ENCODE results near the gene KEAP1.

KEAP1 gene

DNA sequence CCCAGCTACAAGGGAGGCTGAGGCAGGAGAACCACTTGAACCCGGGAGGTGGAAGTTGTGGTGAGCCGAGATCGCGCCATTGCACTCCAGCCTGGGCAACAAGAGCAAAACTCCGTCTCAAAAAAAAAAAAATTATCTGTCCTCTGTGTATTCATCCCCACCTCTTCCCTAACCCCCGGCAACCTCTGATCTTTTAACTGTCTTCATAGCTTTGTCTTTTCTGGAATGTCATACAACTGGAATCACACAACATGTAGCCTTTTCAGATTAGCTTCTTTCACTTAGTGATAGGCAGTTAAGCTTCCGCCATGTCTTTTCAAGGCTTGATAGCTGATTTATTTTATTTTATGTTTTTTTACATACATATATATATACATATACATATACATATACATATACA, 22.5 kb upstream of the KEAP1 start:
- DNase-seq (ENCODE audit: extremely low read depth in 1 of 2, low read depth in 1 of 2), result no peak

DNA sequence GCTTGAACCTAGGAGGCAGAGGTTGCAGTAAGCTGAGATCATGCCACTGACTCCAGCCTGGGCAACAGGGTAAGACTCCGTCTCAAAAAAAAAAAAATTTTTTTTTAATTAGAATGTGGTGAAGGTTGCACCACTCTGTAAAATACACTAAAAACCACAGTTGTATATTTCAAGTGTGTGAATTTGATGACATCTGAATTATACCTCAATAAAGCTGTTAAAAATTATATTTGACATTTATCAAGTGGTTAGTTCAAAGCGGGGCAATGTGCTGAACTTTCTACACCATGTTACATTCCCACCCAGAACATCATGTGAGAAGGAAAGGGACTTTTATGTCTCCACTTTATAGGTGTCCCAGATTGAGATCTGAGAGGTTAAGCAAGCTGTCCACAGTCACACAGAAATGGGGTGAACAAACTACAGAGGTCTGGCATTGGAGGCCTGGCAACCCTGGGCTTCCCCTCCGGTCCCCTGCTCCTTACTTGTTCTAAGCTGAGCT, 20.0 kb upstream of the KEAP1 start:
- no peak for DNase-seq (ENCODE audit: extremely low read depth in 1 of 2, low read depth in 1 of 2)

DNA sequence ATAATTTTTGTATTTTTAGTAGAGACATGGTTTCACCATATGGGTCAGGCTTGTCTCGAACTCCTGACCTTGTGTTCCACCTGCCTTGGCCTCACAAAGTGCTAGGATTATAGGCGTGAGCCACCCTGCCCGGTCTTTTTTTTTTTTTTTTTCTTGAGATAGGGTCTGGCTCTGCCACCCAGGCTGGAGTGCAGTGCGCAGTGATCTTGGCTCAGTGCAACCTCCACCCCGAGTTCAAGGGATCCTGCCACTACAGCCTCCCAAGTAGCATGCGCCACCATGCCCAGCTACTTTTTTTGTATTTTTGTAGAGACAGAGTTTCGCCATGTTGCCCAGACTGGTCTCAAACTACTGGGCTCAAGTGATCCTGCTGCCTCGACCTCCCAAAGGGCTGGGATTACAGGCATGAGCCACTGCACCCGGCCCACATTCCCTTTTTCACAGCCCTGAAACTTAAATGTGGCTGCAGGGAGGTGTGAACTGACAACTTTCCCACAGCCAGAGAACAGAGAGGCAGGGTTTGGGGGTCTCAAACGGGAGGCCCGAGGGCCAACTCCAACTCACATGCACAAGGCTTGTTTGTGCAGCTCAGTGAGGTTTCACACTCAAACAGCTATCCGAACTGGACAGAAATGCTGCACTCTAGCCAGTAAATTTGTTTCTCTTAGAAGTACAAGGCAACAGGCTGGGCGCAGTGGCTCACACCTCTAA, 18.5 kb upstream of the KEAP1 start:
- no peak for DNase-seq (ENCODE audit: extremely low read depth in 1 of 2, low read depth in 1 of 2)

DNA sequence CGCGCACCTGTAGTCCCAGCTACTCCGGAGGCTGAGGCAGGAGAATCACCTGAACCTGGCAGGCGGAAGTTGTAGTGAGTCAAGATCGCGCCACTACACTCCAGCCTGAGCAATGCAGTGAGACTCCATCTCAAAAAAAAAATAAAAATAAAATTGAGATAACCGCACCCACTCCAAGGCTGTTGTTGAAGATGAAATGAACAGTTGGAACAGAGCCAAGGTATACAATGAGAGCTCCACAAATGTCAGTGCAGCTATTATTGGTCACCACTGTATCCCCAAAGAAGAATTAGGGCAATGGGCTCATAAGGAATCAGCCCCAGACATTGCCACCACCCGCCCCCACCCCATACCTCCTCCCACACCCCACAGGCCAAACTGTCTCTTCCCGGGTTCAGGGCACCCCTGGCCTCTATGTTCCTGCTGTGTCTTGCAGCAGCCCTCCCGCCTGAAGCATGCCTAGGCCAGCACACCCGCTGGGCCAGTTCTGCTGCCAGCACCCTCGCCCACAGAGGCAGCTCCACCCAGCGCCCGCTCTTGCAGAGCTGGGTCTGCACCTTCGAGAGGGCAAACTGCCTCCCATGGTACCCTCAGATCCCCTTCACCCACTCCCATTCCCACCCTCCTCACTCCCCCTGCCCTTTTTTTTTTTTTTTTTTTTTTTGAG, 17.6 kb upstream of the KEAP1 start:
- DNase-seq (ENCODE audit: extremely low read depth in 1 of 2, low read depth in 1 of 2), result no peak

DNA sequence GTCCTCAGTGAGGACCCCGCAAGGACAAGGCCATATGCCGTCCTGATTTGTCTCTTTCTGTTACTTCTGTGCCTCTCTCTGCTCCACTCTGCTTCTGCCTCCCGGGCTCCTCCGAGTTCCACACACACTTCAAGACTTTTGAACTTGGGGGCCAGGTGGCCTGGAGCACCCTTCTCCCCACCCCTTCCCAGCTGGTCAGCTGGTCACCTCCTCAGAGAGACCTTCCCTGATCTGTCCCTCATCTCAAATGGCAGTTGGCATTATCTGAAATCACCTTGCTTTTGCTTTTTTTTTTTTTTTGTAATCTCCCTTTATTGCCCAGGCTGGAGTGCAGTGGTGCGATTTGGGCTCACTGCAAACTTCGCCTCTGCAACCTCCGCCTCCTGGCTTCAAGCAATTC, 16.3 kb upstream of the KEAP1 start:
- no peak for DNase-seq (ENCODE audit: extremely low read depth in 1 of 2, low read depth in 1 of 2)

DNA sequence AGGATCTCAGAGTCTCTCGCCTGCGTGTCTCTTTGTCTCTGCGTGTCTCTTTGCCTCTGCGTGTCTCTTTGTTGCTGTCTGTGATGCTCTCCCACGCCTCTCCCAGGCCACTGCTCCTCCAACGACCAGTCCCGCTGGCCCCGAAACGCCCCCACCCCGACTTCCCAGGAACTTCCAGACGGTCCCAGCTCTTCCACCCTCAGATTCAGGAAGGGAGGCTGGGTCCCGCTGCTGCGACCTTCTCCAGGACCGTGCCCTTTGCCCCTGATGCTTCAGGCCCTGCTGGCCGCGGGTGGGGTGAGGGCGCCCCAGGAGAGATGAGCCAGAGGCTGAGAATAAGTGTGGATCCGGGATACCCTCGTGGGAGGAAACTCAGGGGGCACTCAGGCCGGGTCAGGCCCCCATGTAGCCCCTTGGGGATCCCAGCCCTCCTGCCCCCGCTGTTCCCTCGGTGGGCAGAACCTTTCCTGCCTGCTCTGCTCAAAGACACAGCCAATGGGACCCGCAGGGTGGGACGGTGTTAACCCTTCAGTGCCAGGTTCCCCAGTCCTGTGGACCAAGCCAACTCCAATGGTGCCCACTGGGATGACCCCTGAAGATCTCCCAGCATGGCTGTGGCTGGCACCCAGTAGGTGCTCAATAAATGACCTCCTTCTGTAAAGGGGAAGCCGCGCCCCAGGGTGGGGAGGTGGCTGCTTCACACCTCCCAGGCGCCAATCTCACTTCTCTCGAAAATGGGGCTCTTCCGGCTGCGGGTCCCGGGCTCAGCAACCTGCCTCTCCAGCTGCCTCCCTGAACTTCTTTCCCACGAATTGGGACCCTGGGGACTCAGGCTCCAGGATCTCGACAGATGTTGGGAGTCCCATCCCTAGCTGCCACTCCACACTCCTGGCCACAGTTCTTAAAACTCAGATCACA, 15.5 kb upstream of the KEAP1 start:
- DNase-seq (ENCODE audit: extremely low read depth in 1 of 2, low read depth in 1 of 2), result no peak

DNA sequence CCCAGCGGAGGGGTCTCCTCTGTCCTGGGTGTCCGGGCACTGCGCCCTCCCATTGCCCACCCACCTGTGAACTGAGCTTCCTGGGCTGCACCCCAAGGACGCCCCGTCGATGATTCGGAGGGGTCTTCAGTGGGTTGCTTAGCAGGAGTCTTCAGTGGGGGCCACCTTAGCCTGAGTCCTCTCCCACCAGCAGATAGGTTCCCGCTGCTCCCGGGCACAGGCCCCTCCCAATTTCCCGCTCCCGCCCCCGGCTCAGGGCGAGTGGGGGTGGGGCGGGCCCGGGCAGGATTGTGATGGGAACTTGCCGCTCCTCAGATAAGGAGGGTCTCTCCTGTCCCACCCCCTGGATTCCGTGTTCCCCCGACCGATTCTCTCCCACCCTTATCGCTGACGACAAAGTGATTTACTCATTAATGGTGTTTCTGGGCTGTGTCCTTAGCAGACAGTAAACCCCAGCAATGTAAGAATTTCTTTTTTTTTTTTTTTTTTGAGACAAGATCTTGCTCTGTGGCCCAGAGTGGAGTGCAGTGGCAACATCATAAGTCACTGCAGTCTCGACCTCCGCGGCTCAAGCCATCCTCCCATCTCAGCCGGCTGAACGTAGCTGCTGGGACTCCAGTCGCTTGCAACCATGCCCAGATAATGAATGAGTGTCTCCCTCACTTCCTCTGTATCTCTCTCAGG, 14.7 kb upstream of the KEAP1 start:
- DNase-seq (ENCODE audit: extremely low read depth in 1 of 2, low read depth in 1 of 2), result no peak

DNA sequence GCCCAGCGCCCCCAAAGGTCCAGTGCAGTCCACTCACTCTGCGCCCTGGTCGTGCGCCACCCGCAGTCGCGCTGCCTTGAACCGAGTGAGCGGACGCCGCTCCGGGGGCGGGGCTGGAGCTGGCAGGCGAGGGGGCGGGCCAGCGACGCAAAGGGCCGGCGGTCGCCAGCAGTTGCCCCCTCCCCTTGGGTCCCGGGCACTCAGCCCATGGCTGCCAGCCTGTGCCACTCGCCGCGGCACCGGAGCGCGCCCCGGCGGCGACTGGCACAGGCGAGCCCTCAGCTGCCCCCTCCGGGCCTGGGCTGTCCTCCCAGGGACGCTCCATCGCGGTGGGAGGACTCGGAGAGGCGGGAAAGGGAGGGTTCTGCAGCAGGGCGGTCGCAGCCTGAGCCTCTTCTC, 14.2 kb upstream of the KEAP1 start, which contains the start of gene S1PR5:
S1PR5 (minus strand) TSS at position 87 of the 399 bp plus-strand sequence. CDS start 2,436 bp downstream, outside the sequence.
- DNase-seq (ENCODE audit: extremely low read depth in 1 of 2, low read depth in 1 of 2), result no peak

DNA sequence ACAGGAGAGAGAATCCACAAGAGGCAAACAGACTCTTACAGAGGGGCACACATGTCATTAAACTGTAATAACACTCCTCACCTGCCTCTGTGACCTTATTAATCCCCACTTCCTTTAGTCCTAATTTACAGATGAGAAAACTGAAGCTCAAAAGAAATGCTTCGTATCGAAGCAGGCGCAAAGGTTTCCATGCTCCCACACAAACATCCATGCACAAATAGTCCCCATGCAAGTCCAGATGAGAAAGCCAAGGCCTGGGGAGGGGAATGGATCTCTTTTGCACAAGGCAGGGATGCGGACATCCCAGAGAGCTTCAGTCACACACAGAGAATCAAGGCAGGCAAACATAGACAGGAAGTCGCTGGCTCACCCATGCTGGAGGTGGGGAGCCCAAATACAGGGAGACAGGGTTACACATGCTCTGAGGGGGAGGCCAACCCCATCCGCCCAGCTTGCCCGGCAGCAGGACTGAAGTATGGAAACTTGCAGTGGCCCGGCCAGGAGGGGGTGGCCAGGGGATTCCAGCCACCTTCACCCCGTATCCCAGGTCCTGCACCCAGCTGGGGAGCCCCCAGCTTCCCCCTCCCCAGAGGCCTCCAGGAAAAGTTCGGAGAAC, 13.6 kb upstream of the KEAP1 start:
- DNase-seq (ENCODE audit: extremely low read depth in 1 of 2, low read depth in 1 of 2), result no peak

DNA sequence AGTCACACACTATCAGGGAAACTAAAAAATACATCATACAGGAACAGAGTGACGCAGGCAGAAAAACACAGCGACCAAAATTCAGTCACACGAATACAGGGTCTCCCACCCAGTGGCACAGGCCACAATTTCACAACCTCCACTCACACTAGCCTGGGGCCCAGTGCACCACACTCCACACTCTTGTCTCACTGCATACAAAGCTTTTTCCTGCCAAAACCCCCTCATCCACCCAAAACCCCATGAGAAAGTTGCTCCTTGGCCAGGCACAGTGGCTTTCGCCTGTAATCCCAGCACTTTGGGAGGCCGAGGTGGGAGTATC, 12.9 kb upstream of the KEAP1 start:
- no peak for DNase-seq (ENCODE audit: extremely low read depth in 1 of 2, low read depth in 1 of 2)

DNA sequence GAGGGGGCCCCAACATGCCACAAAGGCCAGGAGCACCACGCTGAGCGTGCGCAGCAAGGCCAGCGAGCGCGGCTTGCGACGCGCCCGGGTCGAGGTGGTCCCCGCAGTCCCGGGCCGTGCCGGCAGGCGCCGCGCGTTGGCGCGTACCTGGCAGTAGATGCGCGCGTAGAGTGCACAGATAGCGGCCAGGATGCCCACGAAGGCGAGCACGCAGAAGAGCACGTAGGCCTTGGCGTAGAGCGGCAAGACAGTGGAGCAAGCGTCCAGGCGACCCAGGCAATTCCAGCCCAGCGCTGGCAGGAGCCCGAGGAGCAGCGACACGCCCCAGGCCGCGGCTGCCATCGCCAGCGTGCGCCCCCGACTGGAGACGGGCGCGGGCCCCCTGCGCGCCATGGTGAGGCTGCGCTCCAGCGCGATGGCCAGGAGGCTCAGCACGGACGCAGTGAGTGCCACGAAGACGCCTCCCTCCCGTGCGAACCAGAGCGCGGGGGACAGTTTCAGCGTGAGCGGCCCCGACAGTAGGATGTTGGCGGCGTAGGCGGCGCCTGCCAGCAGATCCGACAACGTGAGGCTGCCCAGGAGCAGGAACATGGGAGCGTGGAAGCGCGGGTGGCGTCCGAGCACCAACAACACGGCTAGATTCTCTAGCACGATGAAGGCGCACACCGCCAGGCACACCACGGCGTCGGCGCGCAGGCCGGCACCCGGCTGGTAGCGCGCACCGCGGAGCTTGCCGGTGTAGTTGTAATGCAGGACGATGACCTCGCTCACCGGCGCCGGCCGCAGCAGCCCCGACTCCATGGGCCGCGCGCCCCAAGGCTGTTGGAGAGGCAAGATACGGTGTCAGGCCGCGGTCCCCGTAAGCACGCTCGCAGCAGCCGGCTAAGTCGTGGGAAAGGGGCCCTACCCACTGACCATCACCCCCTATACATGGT, 11.3 kb upstream of the KEAP1 start:
- DNase-seq (ENCODE audit: extremely low read depth in 1 of 2, low read depth in 1 of 2), result no peak

DNA sequence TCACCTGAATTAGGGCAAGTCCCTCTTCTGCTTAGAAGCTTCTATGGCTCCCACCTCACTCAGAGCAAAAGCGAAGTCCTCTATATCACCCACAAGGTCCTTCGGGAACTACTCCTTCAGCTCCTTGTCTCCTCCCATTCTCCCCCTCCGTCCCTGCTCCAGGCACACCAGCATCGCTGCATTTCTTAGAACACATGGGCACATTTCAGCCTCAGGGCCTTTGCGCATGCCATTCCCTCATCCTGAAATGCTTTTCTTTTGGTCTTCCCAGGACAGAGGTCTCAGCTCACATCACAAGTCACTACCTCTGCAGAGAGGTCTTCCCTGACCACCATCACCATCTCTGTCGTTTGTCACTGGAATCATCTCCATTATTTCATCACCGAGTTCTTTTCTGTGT, 10.1 kb upstream of the KEAP1 start:
- DNase-seq (ENCODE audit: extremely low read depth in 1 of 2, low read depth in 1 of 2), result no peak

DNA sequence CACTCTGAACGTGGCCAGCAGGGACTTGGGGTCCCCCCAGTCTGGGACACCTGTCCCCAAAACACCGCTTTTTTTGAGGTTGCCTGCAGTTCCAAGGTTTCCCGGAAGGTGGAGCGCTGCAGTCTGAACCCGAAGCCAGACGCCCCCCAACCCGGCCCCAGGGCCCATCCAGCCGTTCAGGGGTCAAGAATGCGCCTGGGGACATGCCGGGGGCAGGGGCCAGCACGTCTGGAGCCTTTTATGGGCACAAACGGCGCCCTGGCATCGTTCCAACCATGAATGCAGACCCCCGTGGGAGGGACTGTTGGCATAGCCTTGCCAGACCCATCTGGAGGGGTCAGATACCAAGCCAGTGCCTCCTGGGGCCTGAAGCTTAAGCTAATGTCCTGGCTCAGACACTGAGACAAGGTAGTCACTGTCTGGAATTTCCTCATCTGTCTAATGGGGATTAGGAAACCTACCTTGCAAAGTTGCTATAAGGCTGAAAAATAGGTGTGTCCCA, 7.2 kb upstream of the KEAP1 start:
- no peak for DNase-seq (ENCODE audit: extremely low read depth in 1 of 2, low read depth in 1 of 2)

DNA sequence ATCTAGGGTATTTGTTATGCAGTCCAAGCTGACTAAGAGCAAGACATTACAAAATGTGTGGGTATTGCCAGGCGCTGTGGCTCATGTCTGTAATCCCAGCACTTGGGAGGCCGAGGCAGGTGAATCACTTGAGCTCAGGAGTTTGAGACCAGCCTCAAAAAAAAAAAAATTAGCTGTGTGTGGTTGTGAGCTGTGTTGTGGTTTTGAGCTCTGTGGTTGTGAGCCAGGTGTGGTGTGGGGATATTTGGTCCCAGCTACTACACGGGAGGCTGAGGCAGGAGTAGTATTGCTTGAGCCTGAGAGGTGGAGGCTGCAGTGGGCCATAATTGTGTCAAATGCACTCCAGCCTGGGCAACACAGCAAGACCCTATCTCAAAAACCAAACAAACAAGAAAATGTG, 5.6 kb upstream of the KEAP1 start:
- DNase-seq (ENCODE audit: extremely low read depth in 1 of 2, low read depth in 1 of 2), result no peak

DNA sequence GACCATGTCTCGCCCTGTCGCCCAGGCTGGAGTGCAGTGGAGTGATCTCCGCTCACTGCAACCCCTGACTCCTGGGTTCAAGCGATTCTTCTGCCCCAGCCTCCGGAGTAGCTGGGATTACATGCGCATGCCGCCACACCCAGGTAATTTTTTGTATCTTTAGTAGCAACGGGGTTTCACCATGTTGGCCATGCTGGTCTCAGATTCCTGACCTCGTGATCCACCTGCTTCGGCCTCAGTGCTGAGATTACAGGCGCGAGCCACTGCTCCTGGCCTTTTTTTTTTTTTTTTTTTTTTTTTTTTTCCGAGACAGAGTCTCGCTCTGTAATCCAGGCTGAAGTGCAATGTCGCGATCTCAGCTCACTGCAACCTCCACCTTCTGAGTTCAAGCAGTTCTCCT, 4.9 kb upstream of the KEAP1 start:
- DNase-seq (ENCODE audit: extremely low read depth in 1 of 2, low read depth in 1 of 2), result no peak

DNA sequence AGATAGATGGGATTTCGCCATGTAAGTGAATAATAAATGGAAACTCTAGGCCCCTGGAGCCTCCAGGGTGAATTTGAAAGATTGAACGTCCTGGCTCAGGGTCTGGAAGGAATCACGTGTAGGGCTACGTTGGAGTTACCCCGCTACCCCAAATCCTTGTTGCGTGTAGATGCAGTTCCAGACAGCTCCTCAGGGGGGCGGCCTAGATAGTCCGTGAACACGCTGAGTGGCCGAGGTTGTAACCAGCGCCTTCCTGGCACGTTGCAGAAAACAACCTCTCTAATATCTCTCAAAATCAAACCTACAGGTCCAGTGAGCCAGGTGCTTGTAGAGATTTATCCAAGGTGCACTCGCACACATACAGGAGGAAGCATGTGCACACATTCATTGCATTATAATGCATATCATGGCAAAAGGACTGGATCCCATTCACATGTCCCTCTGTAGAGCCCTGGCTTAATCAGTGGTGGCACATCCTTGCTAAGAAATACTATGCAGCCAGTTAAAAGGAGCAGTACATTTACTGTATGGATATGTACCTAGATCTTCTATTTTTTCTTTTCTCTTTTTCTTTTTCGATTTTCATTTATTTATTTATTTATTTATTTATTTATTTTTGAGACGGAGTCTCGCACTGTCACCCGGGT, 2.5 kb upstream of the KEAP1 start:
- peak; percentile 57 to 67 for DNase-seq (ENCODE audit: extremely low read depth in 1 of 2, low read depth in 1 of 2)

DNA sequence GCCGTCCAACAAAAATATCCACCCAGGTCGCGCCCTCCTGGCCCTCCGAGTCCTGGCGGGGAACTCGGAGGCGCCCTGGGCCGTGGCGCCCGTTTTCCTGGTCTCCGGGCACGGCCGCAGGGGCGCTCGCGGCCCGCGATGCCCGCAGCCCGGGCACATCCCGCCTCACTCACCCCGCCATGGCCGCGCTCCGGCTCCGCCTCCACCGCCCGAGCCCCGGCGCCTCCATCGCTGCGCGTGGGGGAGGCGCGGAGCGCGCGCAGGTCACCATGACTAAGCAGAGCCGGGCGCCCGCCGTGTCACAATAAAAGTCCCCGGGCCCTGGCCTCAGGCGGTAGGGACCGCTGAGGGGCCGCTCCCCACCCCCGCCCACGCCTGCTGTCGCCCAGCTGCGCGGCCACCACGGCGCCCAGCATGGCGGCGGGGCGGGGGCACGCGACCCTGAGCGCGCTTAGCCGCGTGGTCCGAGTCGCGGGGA, 593 bp downstream of the KEAP1 start:
- peak; percentile 65 to 85 for DNase-seq (ENCODE audit: extremely low read depth in 1 of 2, low read depth in 1 of 2)

DNA sequence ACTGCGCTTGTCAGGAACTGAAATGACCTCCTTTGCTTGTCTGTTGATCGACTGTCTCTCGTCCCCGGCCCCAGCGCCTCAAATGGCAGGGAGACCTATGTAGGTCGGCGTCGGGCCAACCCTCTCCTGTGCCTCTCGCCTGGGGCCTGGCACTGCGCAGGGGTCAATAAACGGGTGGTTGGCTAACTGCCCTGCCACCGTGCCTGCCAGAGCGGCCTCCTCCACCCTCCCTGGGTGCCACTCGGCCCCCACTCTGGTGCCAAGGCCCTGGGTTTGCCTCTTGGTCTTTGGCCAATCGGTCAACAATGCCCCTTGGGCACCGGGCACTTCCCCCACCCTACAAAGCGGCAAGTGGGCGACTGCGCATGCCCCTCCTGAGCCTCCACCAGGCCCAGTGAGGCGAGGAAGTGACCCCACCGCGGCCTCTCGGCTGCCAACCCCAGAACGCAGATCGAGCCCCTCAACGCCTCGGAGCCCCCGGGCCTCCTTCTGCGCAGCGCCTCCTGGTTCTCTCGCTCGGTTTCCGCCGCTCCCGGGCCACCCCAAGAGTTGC, 1.1 kb downstream of the KEAP1 start:
- no peak for DNase-seq (ENCODE audit: extremely low read depth in 1 of 2, low read depth in 1 of 2)
